Left forelimb (tissue), 1 donor: ENCODE data around the gene JMJD4.
A peak's percentile ranks its signal among the peaks of the same experiment; 100 is the strongest.

ENCODE experiments used
- DNase-seq: peaks from one replicate; pipeline ENCODE4 v3.0.0-alpha.2; 2018; ENCODE audit warnings: low spot score

The JMJD4 gene

DNA sequence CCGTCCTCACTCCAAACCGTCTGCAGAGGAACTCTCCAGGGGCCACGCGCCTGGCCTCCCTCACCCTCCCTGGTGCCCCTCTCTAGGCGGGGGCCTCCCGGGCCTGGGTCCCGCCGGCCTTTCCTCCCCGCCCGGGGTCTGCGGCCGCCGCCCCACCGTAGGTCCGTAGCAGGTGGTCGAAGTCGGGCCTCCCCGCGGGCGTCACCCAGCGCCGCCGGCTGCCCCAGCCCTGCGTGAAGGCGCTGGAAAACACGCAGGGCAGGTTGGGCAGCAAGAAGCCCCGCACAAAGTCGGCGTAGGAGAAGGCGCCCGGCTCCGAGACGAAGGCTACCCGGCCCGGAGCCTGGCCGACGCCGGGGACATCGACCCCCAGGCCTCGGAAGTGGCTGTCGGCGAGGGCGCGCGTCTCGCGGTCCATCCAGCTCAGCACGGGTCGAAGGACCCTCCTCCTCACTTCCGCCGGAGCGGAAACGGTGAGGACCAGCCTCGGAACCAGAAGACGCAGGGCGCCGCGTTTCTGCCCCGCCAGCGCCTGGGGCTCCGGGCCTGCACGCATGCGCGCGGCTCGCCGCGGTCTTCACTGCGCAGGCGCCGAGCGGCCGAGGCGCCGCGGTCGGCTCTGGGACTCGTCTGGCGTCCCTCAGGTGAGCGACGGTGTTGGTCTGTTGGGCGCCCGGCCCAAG lies at the start of gene JMJD4, which contains the start of gene SNAP47:
Gene JMJD4, minus strand, starts transcription at position 447 of the 683 bp plus-strand sequence. Its CDS starts 29 bp downstream, at position 418.
Gene SNAP47, plus strand, starts transcription at position 580 of the 683 bp plus-strand sequence. CDS start 12,302 bp downstream, outside the sequence.
- DNase-seq: peak; percentile 96

DNA sequence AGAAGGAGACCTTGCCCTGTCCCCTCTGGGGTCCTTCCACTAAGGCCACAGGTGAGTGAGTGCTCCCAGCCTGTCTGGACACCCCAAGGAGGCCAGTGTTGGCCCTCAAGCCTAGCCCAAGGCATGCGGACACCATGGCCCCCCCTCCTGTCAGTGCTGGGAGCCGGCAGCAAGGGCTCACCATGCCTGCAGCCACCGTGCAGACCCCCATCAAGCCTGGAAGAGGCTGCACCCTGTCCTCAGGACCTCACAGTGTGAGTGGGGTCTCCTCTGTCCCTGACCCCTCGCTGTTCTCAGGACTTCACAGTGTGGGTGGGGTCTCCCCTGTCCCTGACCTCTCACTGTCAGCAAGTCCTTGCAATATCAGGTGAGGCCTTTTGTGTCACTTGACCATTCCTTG lies 47.1 kb upstream of the JMJD4 start:
- DNase-seq: peak; percentile 45

- DNase-seq: peak; percentile 30
Observed at GRCh38 chr1:227781314-227781930, 46.3 kb upstream of the JMJD4 start.

DNA sequence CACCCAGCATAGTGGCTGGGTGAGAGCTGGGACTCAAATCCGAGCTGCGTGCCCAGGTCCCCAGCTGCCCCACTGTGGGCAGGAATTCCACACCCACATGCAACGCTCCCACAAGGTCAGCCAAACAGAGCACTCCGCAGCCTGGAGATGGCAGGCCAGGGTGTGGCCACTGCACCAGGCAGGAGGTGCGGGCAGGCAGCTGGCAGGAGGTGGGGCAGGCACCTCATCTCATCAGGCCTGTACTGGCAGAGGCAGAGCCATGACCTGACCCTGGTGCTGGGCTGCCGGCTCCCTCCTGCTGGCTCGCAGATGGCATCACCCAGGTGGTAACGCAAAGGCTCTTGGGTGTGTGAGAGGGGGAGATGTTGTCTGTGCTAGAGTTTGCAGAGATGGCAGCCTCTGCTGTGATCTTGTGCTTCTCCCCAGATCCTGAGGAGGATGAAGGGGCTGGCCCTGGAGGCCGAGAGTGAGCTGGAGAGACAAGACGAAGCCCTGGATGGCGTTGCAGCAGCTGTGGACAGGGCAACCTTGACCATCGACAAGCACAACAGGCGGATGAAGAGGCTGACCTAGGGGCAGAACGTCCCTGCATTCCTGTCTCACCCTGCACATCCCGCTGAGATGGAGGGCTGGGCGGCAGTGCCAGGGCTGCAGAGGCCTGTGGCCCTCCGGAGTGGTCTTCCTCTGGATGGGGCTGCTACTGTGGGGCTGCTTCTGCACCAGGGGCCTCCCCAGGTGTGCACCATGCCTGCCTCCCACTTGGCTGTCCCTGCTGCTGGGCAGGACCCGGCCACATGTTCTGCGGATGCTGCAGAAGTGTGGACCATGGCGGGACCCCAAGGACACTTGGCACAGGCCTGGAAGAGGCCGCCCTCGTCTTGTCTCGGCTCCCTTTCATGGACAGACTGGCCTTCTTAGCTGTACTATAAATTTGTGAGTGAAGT lies 45.3 kb upstream of the JMJD4 start:
- DNase-seq: peak; percentile 48

DNA sequence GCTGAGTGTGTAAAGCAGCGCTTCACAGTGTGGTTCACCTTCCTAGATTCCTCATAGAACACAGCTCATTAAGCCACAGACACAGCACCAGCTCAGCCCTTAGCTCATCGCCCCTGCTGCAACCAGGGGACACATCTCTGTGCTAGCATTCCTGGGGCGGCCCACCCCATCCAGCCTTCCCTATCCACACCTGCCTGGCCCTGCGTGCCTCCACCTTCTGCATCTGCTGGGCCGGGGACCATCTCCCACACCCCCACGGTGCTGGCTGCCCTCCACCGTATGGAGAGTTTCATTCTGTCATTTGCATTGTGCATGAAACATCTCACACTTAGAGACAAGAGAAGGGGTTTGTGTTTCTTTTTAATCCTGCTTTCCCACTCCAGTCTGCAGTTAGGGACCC lies 44.6 kb upstream of the JMJD4 start:
- peak; percentile 58 for DNase-seq

GRCh38 chr1:227779021-227779441 lies 43.9 kb upstream of the JMJD4 start:
- peak; percentile 58 for DNase-seq

GRCh38 chr1:227778401-227778947 lies 43.4 kb upstream of the JMJD4 start:
- peak; percentile 53 for DNase-seq

- DNase-seq: no peak
Observed at GRCh38 chr1:227777646-227778045, 42.5 kb upstream of the JMJD4 start.

- DNase-seq: no peak
Observed at GRCh38 chr1:227777156-227777555, 42.1 kb upstream of the JMJD4 start.

DNA sequence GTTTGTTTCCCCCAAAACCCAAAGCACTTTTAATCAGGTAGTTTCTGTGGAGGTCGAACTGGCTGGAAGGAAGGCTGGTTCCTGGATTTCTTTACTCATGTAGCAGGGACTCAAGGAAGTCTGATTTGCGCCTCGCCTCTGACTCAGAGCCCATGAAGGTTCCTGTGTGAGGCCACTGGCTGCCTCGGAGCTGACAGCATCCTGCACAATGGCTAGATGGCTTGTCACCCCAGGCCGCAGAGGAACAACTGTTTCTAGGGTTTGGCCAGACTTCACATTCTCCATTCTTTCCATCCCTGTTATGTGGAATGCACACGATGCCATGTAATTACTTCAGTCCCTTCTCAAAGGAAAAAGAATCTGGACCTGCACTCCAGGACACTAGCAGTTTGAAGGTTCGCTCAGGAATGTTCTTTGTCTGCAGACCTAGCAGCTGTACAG lies 41.2 kb upstream of the JMJD4 start:
- no peak for DNase-seq

GRCh38 chr1:227775841-227776240 lies 40.7 kb upstream of the JMJD4 start:
- DNase-seq: no peak

GRCh38 chr1:227774821-227775661 lies 39.9 kb upstream of the JMJD4 start:
- DNase-seq: no peak

DNA sequence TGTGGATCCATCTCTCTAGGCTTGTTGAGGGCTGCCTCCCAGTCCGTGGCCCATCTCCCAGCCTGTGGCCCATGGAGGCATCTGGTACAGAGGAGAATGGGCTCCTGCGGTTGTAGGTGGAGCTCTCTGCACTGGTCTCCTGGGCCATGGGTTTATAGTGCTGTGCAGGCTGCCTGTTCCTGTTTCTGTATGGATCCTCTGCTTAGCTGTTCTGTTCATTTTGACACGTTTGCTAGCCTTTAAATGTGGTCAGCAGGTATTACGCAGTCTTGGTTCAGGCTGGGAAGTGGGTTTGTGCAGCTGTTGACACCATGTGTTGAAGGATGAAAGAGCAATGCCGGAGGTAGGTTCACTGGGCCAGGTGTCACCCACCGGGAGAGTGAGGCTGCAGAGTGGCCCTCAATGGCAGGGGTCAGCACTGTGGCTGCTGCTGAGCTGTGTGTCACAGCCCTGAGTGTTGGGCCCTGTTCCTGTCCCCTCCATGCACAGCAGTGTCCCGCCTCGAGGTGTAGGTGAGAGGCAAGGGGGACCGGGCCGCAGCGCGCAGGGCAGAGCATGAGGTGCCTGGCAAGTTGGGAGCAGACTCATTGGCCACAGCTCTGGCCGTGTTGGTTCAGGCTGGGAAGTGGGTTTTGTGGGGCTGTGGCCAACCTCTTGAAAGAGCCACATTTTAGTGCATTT lies 39.1 kb upstream of the JMJD4 start:
- DNase-seq: no peak

GRCh38 chr1:227773558-227773957 lies 38.5 kb upstream of the JMJD4 start:
- no peak for DNase-seq

- DNase-seq: no peak
Observed at GRCh38 chr1:227771771-227772170, 36.7 kb upstream of the JMJD4 start.

GRCh38 chr1:227771326-227771725 lies 36.2 kb upstream of the JMJD4 start:
- no peak for DNase-seq

DNA sequence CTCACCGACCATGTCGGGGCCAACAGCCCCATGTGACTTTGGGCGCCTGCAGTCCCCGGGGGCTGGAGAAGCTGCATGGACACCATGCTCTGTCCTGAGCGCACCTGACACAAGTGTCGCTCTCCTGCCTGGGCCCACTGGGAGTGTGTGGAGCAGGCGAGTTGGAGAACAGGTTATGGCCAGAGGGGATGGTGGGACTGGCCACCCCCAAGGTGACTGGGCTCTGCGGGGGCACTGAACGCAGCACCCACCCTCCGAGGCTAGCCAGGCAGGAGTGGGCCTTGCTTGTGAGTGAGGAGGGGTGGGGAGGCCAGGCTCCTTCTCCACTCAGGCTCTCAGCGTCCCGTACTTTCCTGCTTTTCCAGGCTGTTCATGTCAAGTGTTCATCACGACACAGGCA lies 35.7 kb upstream of the JMJD4 start:
- no peak for DNase-seq

DNA sequence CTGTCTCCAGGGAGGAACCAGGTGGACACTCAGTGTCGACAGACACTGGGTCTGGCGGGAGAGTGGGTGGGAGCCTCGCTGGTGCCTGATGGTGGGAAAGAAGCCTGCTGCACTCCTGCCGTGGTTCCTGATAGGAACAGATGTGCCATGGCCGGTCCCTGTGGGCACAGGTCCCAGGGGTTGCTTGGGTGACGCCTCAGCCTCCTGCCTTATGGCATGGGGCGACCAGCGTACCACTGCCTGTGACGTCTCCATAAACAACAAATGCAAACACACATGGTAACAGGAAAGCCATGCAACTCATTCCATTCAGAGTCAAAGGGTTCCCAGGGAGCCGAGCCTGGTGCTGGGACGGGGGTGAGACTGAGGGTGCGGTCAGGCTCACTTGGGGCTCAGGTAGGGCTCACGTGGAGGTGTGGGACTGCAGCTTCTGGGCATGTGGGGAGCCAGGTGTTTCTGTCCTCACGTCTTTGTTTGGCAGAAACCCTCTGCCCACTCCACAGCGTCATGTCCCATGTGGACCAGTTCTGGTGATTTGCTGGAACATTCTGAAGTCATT lies 34.9 kb upstream of the JMJD4 start:
- DNase-seq: no peak

DNA sequence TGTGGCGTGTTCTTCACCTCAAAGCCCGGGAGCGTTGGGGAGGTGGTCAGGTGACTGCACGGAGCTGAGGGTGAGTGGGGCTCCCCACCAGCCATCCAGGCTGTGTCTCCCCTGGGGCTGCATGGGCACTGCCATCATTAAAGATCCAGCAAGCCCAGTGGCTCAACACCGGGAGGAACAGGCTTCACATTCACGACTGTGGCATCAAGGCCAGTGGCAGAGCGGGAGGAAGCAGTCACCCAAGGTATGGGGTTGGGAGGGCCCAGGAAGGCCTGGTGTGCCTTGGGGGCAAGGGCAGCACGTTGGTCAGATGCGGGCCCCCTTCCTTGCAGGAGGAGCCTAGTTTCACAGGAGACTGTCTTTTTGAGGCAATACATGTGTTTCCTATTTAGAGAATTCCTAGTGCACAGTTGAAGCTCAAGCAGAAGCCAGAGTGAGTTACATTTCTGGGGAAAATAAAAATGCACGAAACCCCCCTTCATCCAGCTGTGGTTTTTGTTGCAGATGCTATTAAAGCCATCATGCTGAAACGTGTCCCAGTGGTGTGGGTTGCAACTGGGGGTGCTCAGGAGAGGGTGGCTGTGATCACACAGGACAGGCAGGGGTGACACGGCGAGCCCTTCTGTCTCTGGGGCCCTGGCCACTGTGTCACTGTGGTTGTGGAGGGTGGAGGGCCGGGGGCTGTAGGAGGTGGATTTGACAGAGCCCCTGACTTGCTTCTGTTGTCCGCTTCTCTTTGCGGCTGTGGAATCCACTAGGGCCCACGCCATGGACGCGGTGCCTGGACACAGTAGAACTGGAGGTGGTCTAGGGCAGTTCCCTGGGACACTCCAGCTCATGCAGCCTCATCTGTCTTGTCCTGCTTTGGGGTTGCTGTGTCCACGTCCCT lies 34.2 kb upstream of the JMJD4 start:
- DNase-seq: no peak
